Brain microvascular endothelial cell (primary cell): ENCODE results near the gene PFN2.

ENCODE experiments used
- DNase-seq: peaks from one replicate; pipeline ENCODE4 v3.0.0-alpha.2; 2020
- H3K27ac ChIP-seq: fragments of 250-450 bp; sonication (Bioruptor Pico); 2 replicates; pipeline ENCODE4 v1.5.1; 2020; ENCODE audit warnings: mild to moderate bottlenecking, moderate library complexity
- H3K27me3 ChIP-seq: fragments of 250-450 bp; sonication (Bioruptor Pico); replicated peaks from 2 replicates; pipeline ENCODE4 v1.5.1; 2020; ENCODE audit warnings: mild to moderate bottlenecking
- H3K36me3 ChIP-seq: fragments of 250-450 bp; sonication (Bioruptor Pico); replicated peaks from 2 replicates; pipeline ENCODE4 v1.5.1; 2020; ENCODE audit warnings: mild to moderate bottlenecking
- H3K4me3 ChIP-seq: 2 replicates; pipeline ENCODE4 v1.5.1; 2011; ENCODE audit warnings: low read depth, mild to moderate bottlenecking, control low read depth, low read length, moderate library complexity
- CTCF ChIP-seq: IDR thresholded peaks from 2 replicates; pipeline ENCODE4 v1.5.1; 2011; ENCODE audit warnings: low read depth, mild to moderate bottlenecking, moderate library complexity, low read length, control low read depth, inconsistent platforms; ENCODE audit errors: missing control alignments
- in situ Hi-C: cut with HindIII; loops from 2 replicates; pipeline ENCODE4 v1.10.0; 2017; ENCODE audit warnings: low sequenced_read_pairs, low pct_ligation_motif_present

Gene PFN2

GRCh38 chr3:150005243-150006112 is 34.8 kb upstream of the PFN2 start:
- H3K27ac ChIP-seq, result peak overlapping the region; percentile 61
- no peak for TF ChIP-seq CTCF
- in situ Hi-C loops, result no loop called here
- no peaks in the 10 kb centered on the region for H3K36me3 ChIP-seq
- no peak overlapping the region for H3K4me3 ChIP-seq
- peak; percentile 27 for DNase-seq
- no peaks in the 10 kb centered on the region for H3K27me3 ChIP-seq

- no peak overlapping the region for H3K4me3 ChIP-seq
- no peaks in the 10 kb centered on the region for H3K36me3 ChIP-seq
- in situ Hi-C loops, result no loop called here
- H3K27ac ChIP-seq, result no peak overlapping the region
- DNase-seq, result no peak
- H3K27me3 ChIP-seq, result no peaks in the 10 kb centered on the region
- TF ChIP-seq CTCF, result no peak
These were observed 29.9 kb upstream of the PFN2 start for GRCh38 chr3:150000641-150001040.

GRCh38 chr3:149999421-149999820 is 28.7 kb upstream of the PFN2 start:
- Histone ChIP-seq H3K27ac (no peak overlapping the region), H3K4me3 (no peak overlapping the region), H3K36me3 (no peaks in the 10 kb centered on the region), H3K27me3 (no peaks in the 10 kb centered on the region)
- TF ChIP-seq CTCF, result no peak
- no peak for DNase-seq
- in situ Hi-C loops, result no loop called here

GRCh38 chr3:149998946-149999345 is 28.3 kb upstream of the PFN2 start:
- DNase-seq, result no peak
- Histone ChIP-seq H3K27ac (no peak overlapping the region), H3K36me3 (no peaks in the 10 kb centered on the region), H3K27me3 (no peaks in the 10 kb centered on the region), H3K4me3 (no peak overlapping the region)
- in situ Hi-C loops, result no loop called here
- TF ChIP-seq CTCF, result no peak

- DNase-seq, result no peak
- no peaks in the 10 kb centered on the region for H3K36me3 ChIP-seq
- no peak overlapping the region for H3K27ac ChIP-seq
- no peaks in the 10 kb centered on the region for H3K27me3 ChIP-seq
- no peak overlapping the region for H3K4me3 ChIP-seq
- in situ Hi-C loops, result no loop called here
- peak; percentile 8 for TF ChIP-seq CTCF
These were observed 21.8 kb upstream of the PFN2 start for GRCh38 chr3:149992416-149993058.
